Upper lobe of left lung (tissue), 4 donors: ENCODE data around the gene ASB18.

ENCODE experiments used
- CTCF ChIP-seq, 6 experiments: fragments of 450-650 bp in 4 of 6; fragments of 200-600 bp in 2 of 6; sonication (generic) in 2 of 6; IDR thresholded peaks; one replicate each; pipeline ENCODE4 v1.5.1; 2016 to 2019; ENCODE audit warnings: antibody characterized with exemption in 6 of 6
- EP300 ChIP-seq, 4 donors: sonication (generic); formaldehyde crosslinking; IDR thresholded peaks; one replicate each; pipeline ENCODE4 v1.5.1; 2017; ENCODE audit warnings: antibody characterized with exemption in 4 of 4, control low read depth in 2 of 4
- POLR2A ChIP-seq, 4 donors: fragments of 450-650 bp; IDR thresholded peaks; one replicate each; pipeline ENCODE4 v1.5.1; 2016 to 2017; ENCODE audit warnings: antibody characterized with exemption in 4 of 4, mild to moderate bottlenecking in 2 of 4
- POLR2AphosphoS5 ChIP-seq, 2 donors: sonication (generic); formaldehyde crosslinking; IDR thresholded peaks; one replicate each; pipeline ENCODE4 v1.5.1; 2017; ENCODE audit warnings: antibody characterized with exemption in 2 of 2

- no peak for TF ChIP-seq POLR2A (IDR thresholded peaks at IDR 0.05)
- TF ChIP-seq CTCF (IDR thresholded peaks at IDR 0.05) = no peak
- TF ChIP-seq POLR2AphosphoS5 (IDR thresholded peaks at IDR 0.05) = no peak
- TF ChIP-seq EP300 (IDR thresholded peaks at IDR 0.05) = no peak
These were observed 23.4 kb upstream of the ASB18 start for GRCh38 chr2:236287656-236288055.
